Neural cell (in vitro differentiated cells): ENCODE data around the gene RBM4B. TPM values are rescaled to one million over a fixed set of nuclear protein-coding genes. Genes with fewer than 3 reads are reported as not detected.

Experiments used
- H2AFZ ChIP-seq: fragments of 200-600, 300-800 bp; sonication (generic), shearing (Covaris generic); 2 replicates; pipeline ENCODE4 v1.6.0; 2014; ENCODE audit warnings: low read depth, mild to moderate bottlenecking, antibody characterized with exemption, low read length, moderate library complexity
- H3F3A ChIP-seq: fragments of 200-600 bp; shearing (Covaris generic); 2 replicates; pipeline ENCODE4 v1.6.1; 2016; ENCODE audit warnings: mild to moderate bottlenecking, moderate library complexity, mixed read lengths, antibody characterized with exemption, low read length; ENCODE audit not compliant: insufficient read depth, poor library complexity, severe bottlenecking
- H3K27ac ChIP-seq: fragments of 200-600, 300-800 bp; sonication (generic), shearing (Covaris generic); 2 replicates; pipeline ENCODE4 v1.5.1; 2014; ENCODE audit warnings: mild to moderate bottlenecking, low read length, moderate library complexity
- H3K27me3 ChIP-seq: fragments of 300-800, 200-600 bp; sonication (generic), shearing (Covaris generic); 2 replicates; pipeline ENCODE4 v1.6.0; 2014; ENCODE audit warnings: mild to moderate bottlenecking, low read depth, low read length, moderate library complexity; ENCODE audit not compliant: insufficient read depth
- H3K36me3 ChIP-seq: fragments of 300-800, 200-600 bp; sonication (generic), shearing (Covaris generic); 2 replicates; pipeline ENCODE4 v1.5.1; 2014; ENCODE audit warnings: mild to moderate bottlenecking, antibody characterized with exemption, low read length, moderate library complexity; ENCODE audit not compliant: insufficient read depth
- H3K4me2 ChIP-seq: fragments of 300-800, 200-600 bp; sonication (generic), shearing (Covaris generic); 2 replicates; pipeline ENCODE4 v1.6.0; 2014; ENCODE audit warnings: mild to moderate bottlenecking, low read length
- H3K4me3 ChIP-seq: fragments of 300-800, 200-600 bp; sonication (generic), shearing (Covaris generic); 2 replicates; pipeline ENCODE4 v1.5.1; 2014; ENCODE audit warnings: mild to moderate bottlenecking, low read length, moderate library complexity
- H3K79me2 ChIP-seq: fragments of 200-600 bp; shearing (Covaris generic); replicated peaks from 2 replicates; pipeline ENCODE4 v1.6.0; 2014; ENCODE audit warnings: mild to moderate bottlenecking, low read length, moderate library complexity; ENCODE audit not compliant: insufficient read depth
- H3K9ac ChIP-seq: fragments of 300-800, 200-600 bp; sonication (generic), shearing (Covaris generic); 2 replicates; pipeline ENCODE4 v1.6.1; 2016; ENCODE audit warnings: mild to moderate bottlenecking, low read length, mixed read lengths
- H3K9me2 ChIP-seq: fragments of 200-600 bp; shearing (Covaris generic); 2 replicates; pipeline ENCODE4 v1.6.1; 2016; ENCODE audit warnings: mild to moderate bottlenecking, low read length, mixed read lengths; ENCODE audit not compliant: insufficient read depth
- H3K9me3 ChIP-seq: fragments of 200-600, 300-800 bp; sonication (generic), shearing (Covaris generic); 2 replicates; pipeline ENCODE4 v1.6.1; 2016; ENCODE audit warnings: mild to moderate bottlenecking, mixed run types, low read length, moderate library complexity, mixed read lengths
- H4K20me1 ChIP-seq: fragments of 200-600 bp; shearing (Covaris generic); 2 replicates; pipeline ENCODE4 v1.6.1; 2016; ENCODE audit warnings: mild to moderate bottlenecking, mixed run types; ENCODE audit not compliant: insufficient read depth
- EP300 ChIP-seq: fragments of 450-650 bp; conservative IDR thresholded peaks from 2 replicates; pipeline ENCODE4 v1.6.1; 2014; ENCODE audit warnings: antibody characterized with exemption, mild to moderate bottlenecking, moderate library complexity; ENCODE audit not compliant: poor library complexity, severe bottlenecking
- EZH2 ChIP-seq: fragments of 200-600, 300-800 bp; shearing (Covaris generic), sonication (generic); IDR thresholded peaks from 2 replicates; pipeline ENCODE4 v1.6.1; 2014; ENCODE audit warnings: antibody characterized with exemption, low read length, borderline replicate concordance, mild to moderate bottlenecking; ENCODE audit not compliant: insufficient read depth, poor library complexity, severe bottlenecking
- MXI1 ChIP-seq: fragments of 450-650 bp; conservative IDR thresholded peaks from 2 replicates; pipeline ENCODE4 v1.6.1; 2014; ENCODE audit warnings: antibody characterized with exemption, mild to moderate bottlenecking; ENCODE audit not compliant: poor library complexity, severe bottlenecking
- POLR2AphosphoS5 ChIP-seq: IDR thresholded peaks from 2 replicates; pipeline ENCODE4 v1.6.1; 2012
- RAD21 ChIP-seq: fragments of 450-650 bp; conservative IDR thresholded peaks from 2 replicates; pipeline ENCODE4 v1.6.1; 2014; ENCODE audit warnings: antibody characterized with exemption, mild to moderate bottlenecking, moderate library complexity
- SMC3 ChIP-seq: fragments of 450-650 bp; conservative IDR thresholded peaks from 2 replicates; pipeline ENCODE4 v1.6.1; 2014; ENCODE audit warnings: antibody characterized with exemption, mild to moderate bottlenecking, moderate library complexity; ENCODE audit not compliant: poor library complexity
- TAF1 ChIP-seq: IDR thresholded peaks from 2 replicates; pipeline ENCODE4 v1.6.1; 2012; ENCODE audit warnings: low read depth
- polyA minus RNA-seq: library from RNA; depleted of rRNA, polyadenylated mRNA; stranded (reverse); fragments of >200 nt; gene quantifications from 2 replicates; pipeline ENCODE4 v1.2.3, GENCODE V29; 2014
- polyA plus RNA-seq: library from polyadenylated mRNA; depleted of rRNA; stranded (reverse); fragments of >200 nt; gene quantifications from 2 replicates; pipeline ENCODE4 v1.2.3, GENCODE V29; 2014
- TF ChIP-seq, protein P1 (sequence below): IDR thresholded peaks from 2 replicates; pipeline ENCODE4 v1.6.1; 2012; ENCODE audit warnings: borderline replicate concordance
- TF ChIP-seq, protein P2 (sequence below): fragments of 450-650 bp; IDR thresholded peaks from 2 replicates; pipeline ENCODE4 v1.5.1; 2014; ENCODE audit warnings: antibody characterized with exemption, mild to moderate bottlenecking, moderate library complexity; ENCODE audit not compliant: poor library complexity, severe bottlenecking

Gene RBM4B, protein sequence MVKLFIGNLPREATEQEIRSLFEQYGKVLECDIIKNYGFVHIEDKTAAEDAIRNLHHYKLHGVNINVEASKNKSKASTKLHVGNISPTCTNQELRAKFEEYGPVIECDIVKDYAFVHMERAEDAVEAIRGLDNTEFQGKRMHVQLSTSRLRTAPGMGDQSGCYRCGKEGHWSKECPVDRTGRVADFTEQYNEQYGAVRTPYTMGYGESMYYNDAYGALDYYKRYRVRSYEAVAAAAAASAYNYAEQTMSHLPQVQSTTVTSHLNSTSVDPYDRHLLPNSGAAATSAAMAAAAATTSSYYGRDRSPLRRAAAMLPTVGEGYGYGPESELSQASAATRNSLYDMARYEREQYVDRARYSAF
- polyA plus RNA-seq (197 and 212 TPM in 2 replicates), polyA minus RNA-seq (138 and 152 TPM in 2 replicates)

DNA sequence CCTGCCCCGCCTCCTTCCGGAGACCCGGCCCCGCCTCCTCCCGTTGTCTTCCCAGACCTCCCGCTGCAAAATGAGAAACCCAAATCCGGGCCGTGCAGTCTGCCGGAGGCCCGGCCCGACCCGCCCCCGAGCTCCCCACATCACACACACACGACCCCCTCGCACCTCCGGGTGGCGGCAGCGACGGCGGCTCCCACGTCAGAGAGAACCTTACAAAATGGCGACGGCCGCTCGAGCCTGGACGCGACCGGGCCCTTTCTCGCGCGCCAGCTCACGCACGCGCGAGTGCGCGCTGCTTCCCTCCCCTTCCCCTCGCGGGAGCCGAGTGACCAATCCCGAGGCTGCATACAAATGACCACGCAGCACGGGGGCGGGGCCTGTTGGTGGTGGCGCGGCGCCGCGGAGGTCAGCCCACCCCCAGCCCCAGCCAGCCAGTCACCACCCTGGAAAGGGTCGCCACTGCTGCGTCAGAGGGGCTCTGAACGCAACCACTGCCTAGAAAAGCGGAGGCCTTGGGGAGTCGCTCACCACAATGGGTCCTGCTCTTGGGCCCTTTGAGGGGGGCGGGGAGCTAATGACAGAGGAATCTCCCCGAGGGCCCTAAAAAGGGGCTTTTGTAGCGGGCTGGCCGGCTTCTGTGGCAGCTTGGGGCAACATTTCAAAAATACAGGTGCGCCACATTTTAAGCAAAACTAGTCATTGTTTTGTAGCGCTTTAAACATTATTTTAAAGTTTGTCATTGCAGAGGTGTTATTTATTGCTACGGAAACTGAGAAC lies at the start of gene RBM4B:
TSS of gene RBM4B (minus strand) at position 289 of the 777 bp plus-strand sequence. CDS start 808 bp downstream, outside the sequence.
- H2AFZ ChIP-seq = peak within 1 kb of the TSS; percentile 66
- H3F3A ChIP-seq = no peaks in the 10 kb centered on the region
- peaks cover 47% of the 10 kb centered on the region for H3K79me2 ChIP-seq
- H3K9me2 ChIP-seq = no peaks in the 10 kb centered on the region
- H3K9ac ChIP-seq = peak within 1 kb of the TSS; percentile 97
- H3K4me2 ChIP-seq = peak within 1 kb of the TSS; percentile 99
- H4K20me1 ChIP-seq = no peaks in the 10 kb centered on the region
- H3K4me3 ChIP-seq = peak within 1 kb of the TSS; percentile 77
- H3K36me3 ChIP-seq = no peaks in the 10 kb centered on the region
- H3K27ac ChIP-seq = peak within 1 kb of the TSS; percentile 98
- H3K27me3 ChIP-seq = no peaks in the 10 kb centered on the region
- no peaks in the 10 kb centered on the region for H3K9me3 ChIP-seq
- peak; percentile 88 for TF ChIP-seq MXI1
- no peak for TF ChIP-seq TAF1
- TF ChIP-seq, protein P1, sequence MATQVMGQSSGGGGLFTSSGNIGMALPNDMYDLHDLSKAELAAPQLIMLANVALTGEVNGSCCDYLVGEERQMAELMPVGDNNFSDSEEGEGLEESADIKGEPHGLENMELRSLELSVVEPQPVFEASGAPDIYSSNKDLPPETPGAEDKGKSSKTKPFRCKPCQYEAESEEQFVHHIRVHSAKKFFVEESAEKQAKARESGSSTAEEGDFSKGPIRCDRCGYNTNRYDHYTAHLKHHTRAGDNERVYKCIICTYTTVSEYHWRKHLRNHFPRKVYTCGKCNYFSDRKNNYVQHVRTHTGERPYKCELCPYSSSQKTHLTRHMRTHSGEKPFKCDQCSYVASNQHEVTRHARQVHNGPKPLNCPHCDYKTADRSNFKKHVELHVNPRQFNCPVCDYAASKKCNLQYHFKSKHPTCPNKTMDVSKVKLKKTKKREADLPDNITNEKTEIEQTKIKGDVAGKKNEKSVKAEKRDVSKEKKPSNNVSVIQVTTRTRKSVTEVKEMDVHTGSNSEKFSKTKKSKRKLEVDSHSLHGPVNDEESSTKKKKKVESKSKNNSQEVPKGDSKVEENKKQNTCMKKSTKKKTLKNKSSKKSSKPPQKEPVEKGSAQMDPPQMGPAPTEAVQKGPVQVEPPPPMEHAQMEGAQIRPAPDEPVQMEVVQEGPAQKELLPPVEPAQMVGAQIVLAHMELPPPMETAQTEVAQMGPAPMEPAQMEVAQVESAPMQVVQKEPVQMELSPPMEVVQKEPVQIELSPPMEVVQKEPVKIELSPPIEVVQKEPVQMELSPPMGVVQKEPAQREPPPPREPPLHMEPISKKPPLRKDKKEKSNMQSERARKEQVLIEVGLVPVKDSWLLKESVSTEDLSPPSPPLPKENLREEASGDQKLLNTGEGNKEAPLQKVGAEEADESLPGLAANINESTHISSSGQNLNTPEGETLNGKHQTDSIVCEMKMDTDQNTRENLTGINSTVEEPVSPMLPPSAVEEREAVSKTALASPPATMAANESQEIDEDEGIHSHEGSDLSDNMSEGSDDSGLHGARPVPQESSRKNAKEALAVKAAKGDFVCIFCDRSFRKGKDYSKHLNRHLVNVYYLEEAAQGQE = peak; percentile 43
- TF ChIP-seq RAD21 = no peak
- TF ChIP-seq, protein P2, sequence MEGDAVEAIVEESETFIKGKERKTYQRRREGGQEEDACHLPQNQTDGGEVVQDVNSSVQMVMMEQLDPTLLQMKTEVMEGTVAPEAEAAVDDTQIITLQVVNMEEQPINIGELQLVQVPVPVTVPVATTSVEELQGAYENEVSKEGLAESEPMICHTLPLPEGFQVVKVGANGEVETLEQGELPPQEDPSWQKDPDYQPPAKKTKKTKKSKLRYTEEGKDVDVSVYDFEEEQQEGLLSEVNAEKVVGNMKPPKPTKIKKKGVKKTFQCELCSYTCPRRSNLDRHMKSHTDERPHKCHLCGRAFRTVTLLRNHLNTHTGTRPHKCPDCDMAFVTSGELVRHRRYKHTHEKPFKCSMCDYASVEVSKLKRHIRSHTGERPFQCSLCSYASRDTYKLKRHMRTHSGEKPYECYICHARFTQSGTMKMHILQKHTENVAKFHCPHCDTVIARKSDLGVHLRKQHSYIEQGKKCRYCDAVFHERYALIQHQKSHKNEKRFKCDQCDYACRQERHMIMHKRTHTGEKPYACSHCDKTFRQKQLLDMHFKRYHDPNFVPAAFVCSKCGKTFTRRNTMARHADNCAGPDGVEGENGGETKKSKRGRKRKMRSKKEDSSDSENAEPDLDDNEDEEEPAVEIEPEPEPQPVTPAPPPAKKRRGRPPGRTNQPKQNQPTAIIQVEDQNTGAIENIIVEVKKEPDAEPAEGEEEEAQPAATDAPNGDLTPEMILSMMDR = no peak
- peak; percentile 46 for TF ChIP-seq EP300
- peak; percentile 94 for TF ChIP-seq POLR2AphosphoS5
- no peak for TF ChIP-seq SMC3

DNA sequence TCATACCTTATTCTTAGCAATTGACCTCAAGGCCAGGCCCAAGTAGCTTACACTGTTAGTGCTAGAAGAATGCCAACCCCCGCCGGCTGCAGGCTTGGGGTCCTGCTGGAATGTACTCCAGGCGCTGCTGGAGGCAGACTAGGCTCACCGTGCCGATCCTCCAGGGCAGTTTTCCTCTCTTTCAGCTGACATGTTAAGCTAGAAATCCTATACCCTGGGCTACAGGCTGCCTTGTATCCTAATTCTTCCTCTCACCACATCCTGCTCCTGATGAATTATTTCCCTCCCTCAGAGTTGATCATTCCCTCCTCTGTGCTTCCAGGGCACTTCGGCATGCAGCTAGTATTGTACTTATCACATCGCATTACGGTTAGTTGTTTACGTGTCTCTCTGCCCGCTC lies 48.0 kb upstream of the RBM4B start:
- H4K20me1 ChIP-seq = peaks cover 5% of the 10 kb centered on the region
- H3K27ac ChIP-seq = no peak overlapping the region
- no peaks in the 10 kb centered on the region for H3K9me2 ChIP-seq
- no peak overlapping the region for H3K4me2 ChIP-seq
- TF ChIP-seq, protein P2 = no peak
- TF ChIP-seq TAF1 (no peak), MXI1 (no peak), SMC3 (no peak), EZH2 (no peak), POLR2AphosphoS5 (no peak), EP300 (no peak), RAD21 (no peak)
- TF ChIP-seq, protein P1 = no peak
- H3F3A ChIP-seq = no peaks in the 10 kb centered on the region
- H3K9me3 ChIP-seq = no peaks in the 10 kb centered on the region
- H3K9ac ChIP-seq = no peak overlapping the region
- peaks cover 48% of the 10 kb centered on the region for H3K79me2 ChIP-seq
- H3K4me3 ChIP-seq = peak overlapping the region; percentile 92
- H2AFZ ChIP-seq = no peak overlapping the region
- H3K36me3 ChIP-seq = no peaks in the 10 kb centered on the region
- H3K27me3 ChIP-seq = no peaks in the 10 kb centered on the region
